Ishikawa (cell line): ENCODE data around the gene IFI30.

Experiments used
- CEBPB ChIP-seq: IDR thresholded peaks from 2 replicates; pipeline ENCODE4 v1.6.1; 2012
- CREB1 ChIP-seq: IDR thresholded peaks from 2 replicates; pipeline ENCODE4 v1.6.1; 2012; ENCODE audit warnings: low read depth
- EGR1 ChIP-seq: IDR thresholded peaks from 2 replicates; pipeline ENCODE4 v1.6.1; 2012
- EP300 ChIP-seq: IDR thresholded peaks from 2 replicates; pipeline ENCODE4 v1.6.1; 2012; ENCODE audit warnings: borderline replicate concordance
- FOXM1 ChIP-seq: IDR thresholded peaks from 2 replicates; pipeline ENCODE4 v1.6.1; 2012; ENCODE audit warnings: low read depth, borderline replicate concordance
- MAX ChIP-seq: IDR thresholded peaks from 2 replicates; pipeline ENCODE4 v1.6.1; 2012
- NFIC ChIP-seq: IDR thresholded peaks from 2 replicates; pipeline ENCODE4 v1.6.1; 2012
- RAD21 ChIP-seq: IDR thresholded peaks from 2 replicates; pipeline ENCODE4 v1.6.1; 2012; ENCODE audit warnings: low read depth
- REST ChIP-seq: IDR thresholded peaks from 2 replicates; pipeline ENCODE4 v1.6.1; 2012; ENCODE audit warnings: low read depth, mild to moderate bottlenecking
- TAF1 ChIP-seq: IDR thresholded peaks from 2 replicates; pipeline ENCODE4 v1.6.1; 2012; ENCODE audit warnings: low read depth, mild to moderate bottlenecking
- TCF12 ChIP-seq: IDR thresholded peaks from 2 replicates; pipeline ENCODE4 v1.6.1; 2012; ENCODE audit warnings: low read depth
- USF1 ChIP-seq: IDR thresholded peaks from 2 replicates; pipeline ENCODE4 v1.6.1; 2012
- YY1 ChIP-seq: IDR thresholded peaks from 2 replicates; pipeline ENCODE4 v1.6.1; 2012; ENCODE audit warnings: low read depth
- ZBTB7A ChIP-seq: IDR thresholded peaks from 2 replicates; pipeline ENCODE4 v1.6.1; 2012; ENCODE audit warnings: low read depth

IFI30 gene

GRCh38 chr19:18167975-18168645, 5.5 kb upstream of the IFI30 start:
- TF ChIP-seq RAD21 (peak; percentile 60), ZBTB7A (peak; percentile 66; the same call in 1 of the 2 replicates), MAX (no peak)

- TF ChIP-seq ZBTB7A (no peak), EGR1 (no peak), CEBPB (no peak), CREB1 (no peak), NFIC (no peak), RAD21 (no peak), FOXM1 (no peak), YY1 (no peak)
These were observed 4.8 kb upstream of the IFI30 start for GRCh38 chr19:18168673-18169381.

- TF ChIP-seq RAD21 (no peak), REST (no peak), TAF1 (no peak), MAX (no peak), TCF12 (no peak), EP300 (no peak), YY1 (no peak)
These were observed 2.8 kb upstream of the IFI30 start for GRCh38 chr19:18170714-18171255.

GRCh38 chr19:18171605-18172327, 1.8 kb upstream of the IFI30 start:
- TF ChIP-seq RAD21, result no peak
- no peak for TF ChIP-seq CEBPB
- TF ChIP-seq ZBTB7A, result no peak
- peak; percentile 40 for TF ChIP-seq NFIC
- TF ChIP-seq FOXM1, result no peak
- no peak for TF ChIP-seq REST
- TF ChIP-seq YY1, result no peak
- TF ChIP-seq TAF1, result no peak

GRCh38 chr19:18172331-18173053, 1.1 kb upstream of the IFI30 start:
- no peak for TF ChIP-seq CEBPB
- TF ChIP-seq EP300, result no peak
- TF ChIP-seq MAX, result no peak

GRCh38 chr19:18173054-18173571, 500 bp upstream of the IFI30 start:
- TF ChIP-seq CREB1, result no peak
- TF ChIP-seq TAF1, result no peak
- TF ChIP-seq FOXM1, result no peak
- no peak for TF ChIP-seq YY1
- no peak for TF ChIP-seq EP300
- no peak; the same call in 1 of the 2 replicates for TF ChIP-seq ZBTB7A
- no peak for TF ChIP-seq RAD21
- TF ChIP-seq CEBPB, result no peak
- TF ChIP-seq NFIC, result no peak
- no peak for TF ChIP-seq MAX
- no peak for TF ChIP-seq USF1
- TF ChIP-seq TCF12, result no peak
